ENCODE results near the gene CDC42BPB. TPM values are rescaled to one million over a fixed set of nuclear protein-coding genes. Genes with fewer than 3 reads are reported as not detected.

Gene CDC42BPB
- total RNA-seq, 1 experiment from 2014 or later, result 96.9 TPM

GRCh38 chr14:102966681-102967505 lies 90.5 kb downstream of the CDC42BPB start:
- ATAC-seq (no peak), DNase-seq (ENCODE audit: low spot score) (no peak)
- ChIA-PET POLR2A (no interaction called here), CTCF (interaction anchor here (1.6 kb wide), 1 partner anchor 9 kb away, joined by 7 read pairs; no protein-coding TSS in a partner anchor)
- TF ChIP-seq CDX4 (CRISPR knock-in tag; IDR thresholded peaks at IDR 0.05; ENCODE audit: borderline replicate concordance), result no peak
- no peak for TF ChIP-seq NR3C1 (CRISPR knock-in tag; conservative IDR thresholded peaks at IDR 0.05; ENCODE audit: low read depth)
- no peak for TF ChIP-seq ZNF425 (CRISPR knock-in tag; conservative IDR thresholded peaks at IDR 0.05)
- no peak for TF ChIP-seq E2F1 (CRISPR knock-in tag; IDR thresholded peaks at IDR 0.05)
- TF ChIP-seq MXD4 (CRISPR knock-in tag; IDR thresholded peaks at IDR 0.05; ENCODE audit: borderline replicate concordance), result no peak
- no peak for TF ChIP-seq ZSCAN18 (CRISPR knock-in tag; IDR thresholded peaks at IDR 0.05)
- TF ChIP-seq ZNF281 (CRISPR knock-in tag; IDR thresholded peaks at IDR 0.05), result no peak
- no peak for TF ChIP-seq EMX1 (CRISPR knock-in tag; IDR thresholded peaks at IDR 0.05)
- TF ChIP-seq ZNF396 (CRISPR knock-in tag; IDR thresholded peaks at IDR 0.05; ENCODE audit: borderline replicate concordance), result no peak
- no peak for TF ChIP-seq ESRRA (CRISPR knock-in tag; IDR thresholded peaks at IDR 0.05; ENCODE audit: borderline replicate concordance)
- TF ChIP-seq NR2C2 (CRISPR knock-in tag; IDR thresholded peaks at IDR 0.05), result no peak
- no peak for TF ChIP-seq ETV6 (CRISPR knock-in tag; IDR thresholded peaks at IDR 0.05)
- no peak for TF ChIP-seq TP53 (CRISPR knock-in tag; IDR thresholded peaks at IDR 0.05)
- no peaks in the 10 kb centered on the region for H3K9me3 Mint-ChIP-seq
- no peak overlapping the region for H3K27ac Mint-ChIP-seq
- H3K27me3 Mint-ChIP-seq (ENCODE audit: low read depth), result no peaks in the 10 kb centered on the region
- H3K4me1 Mint-ChIP-seq, result no peaks in the 10 kb centered on the region
- peaks cover 77% of the 10 kb centered on the region for H3K36me3 Mint-ChIP-seq
- H3K4me3 Mint-ChIP-seq, result no peak overlapping the region

- H3K36me3 Mint-ChIP-seq, result peaks cover 74% of the 10 kb centered on the region
- POLR2A ChIA-PET, result no interaction called here
- CTCF ChIA-PET, result interaction anchor here (1.6 kb wide), 1 partner anchor 10 kb away, joined by 7 read pairs; no protein-coding TSS in a partner anchor
- TF ChIP-seq JUN (CRISPR knock-in tag; IDR thresholded peaks at IDR 0.05), result no peak
- no peak for TF ChIP-seq SP1 (CRISPR knock-in tag; conservative IDR thresholded peaks at IDR 0.05)
- no peak for TF ChIP-seq TP53 (CRISPR knock-in tag; IDR thresholded peaks at IDR 0.05)
- no peak for TF ChIP-seq CREB1 (CRISPR knock-in tag; IDR thresholded peaks at IDR 0.05)
- TF ChIP-seq RORB (CRISPR knock-in tag; IDR thresholded peaks at IDR 0.05), result no peak
- no peak for TF ChIP-seq GTF2I (CRISPR knock-in tag; conservative IDR thresholded peaks at IDR 0.05)
- no peaks in the 10 kb centered on the region for H3K4me1 Mint-ChIP-seq
- DNase-seq (ENCODE audit: low spot score), result no peak
- H3K27ac Mint-ChIP-seq, result no peak overlapping the region
- H3K4me3 Mint-ChIP-seq, result no peak overlapping the region
- no peak for ATAC-seq
- no peaks in the 10 kb centered on the region for H3K9me3 Mint-ChIP-seq
- no peaks in the 10 kb centered on the region for H3K27me3 Mint-ChIP-seq (ENCODE audit: low read depth)
Measured at GRCh38 chr14:102965971-102966655, 91.2 kb downstream of the CDC42BPB start.

All from WTC11 (cell line).